H1 (cell line): ENCODE measurements around the gene REPIN1. TPM values are rescaled to one million over a fixed set of nuclear protein-coding genes. Genes with fewer than 3 reads are reported as not detected.
A peak's percentile ranks its signal among the peaks of the same experiment; 100 is the strongest.

Source experiments
- CTCF ChIA-PET: fragments of 300-600 bp; sonication (Branson Sonifier 250); formaldehyde crosslinking; loops from one replicate; lab custom pipeline; 2021; ENCODE audit not compliant: partially characterized antibody; lab: Charles Lee
- POLR2A ChIA-PET: fragments of 300-600 bp; sonication (Branson Sonifier 250); formaldehyde crosslinking; loops from one replicate; lab custom pipeline; 2021; ENCODE audit warnings: inconsistent platforms; ENCODE audit not compliant: partially characterized antibody; lab: Charles Lee
- DNase-seq, 2 experiments: peaks; one replicate each; pipeline versions ENCODE4 v3.0.0 to v3.0.0-alpha.2; 2010 to 2022; ENCODE audit warnings: low spot score in 2 of 2, low read depth in 1 of 2, mixed read lengths in 1 of 2
- FAIRE-seq: peaks from 2 replicates; lab custom pipeline; 2011; peaks lifted over from hg19 to GRCh38; lab: Jason Lieb, UNC
- H2AFZ ChIP-seq: 2 replicates; pipeline ENCODE4 v1.8.1; 2012; ENCODE audit warnings: low read length, inconsistent platforms
- H2AK5ac ChIP-seq: 2 replicates; pipeline ENCODE4 v1.6.1; 2013; ENCODE audit warnings: low read depth, low read length
- H2BK120ac ChIP-seq: replicated peaks from 2 replicates; pipeline ENCODE3; 2013; ENCODE audit warnings: low read depth, low read length, inconsistent platforms
- H2BK12ac ChIP-seq: 2 replicates; pipeline ENCODE4 v1.6.1; 2013; ENCODE audit warnings: low read depth, low read length
- H2BK15ac ChIP-seq: 2 replicates; pipeline ENCODE4 v1.6.1; 2013; ENCODE audit warnings: low read length
- H2BK20ac ChIP-seq: 2 replicates; pipeline ENCODE4 v1.6.1; 2013; ENCODE audit warnings: low read length
- H2BK5ac ChIP-seq: 2 replicates; pipeline ENCODE4 v1.6.1; 2013; ENCODE audit warnings: low read depth, low read length
- H3K14ac ChIP-seq: 2 replicates; pipeline ENCODE4 v1.6.1; 2013; ENCODE audit warnings: inconsistent platforms; ENCODE audit not compliant: insufficient read length
- H3K18ac ChIP-seq: 2 replicates; pipeline ENCODE4 v1.6.1; 2013; ENCODE audit warnings: low read length; ENCODE audit errors: extremely low read depth
- H3K23ac ChIP-seq: 2 replicates; pipeline ENCODE4 v1.6.1; 2013; ENCODE audit warnings: inconsistent platforms; ENCODE audit not compliant: insufficient read length
- H3K23me2 ChIP-seq: 2 replicates; pipeline ENCODE4 v1.6.1; 2013; ENCODE audit warnings: low read depth, low read length
- H3K27ac ChIP-seq: 2 replicates; pipeline ENCODE4 v1.6.1; 2011; ENCODE audit warnings: low read depth, low read length, inconsistent platforms
- H3K27me3 ChIP-seq, 4 experiments: replicated peaks in 1 of 4; 1 replicate in 1 of 4; 2 replicates in 3 of 4; pipeline versions ENCODE4 v1.6.1 to v1.8.1; 2011 to 2013; ENCODE audit warnings: low read length in 3 of 4, mild to moderate bottlenecking in 3 of 4, inconsistent platforms in 2 of 4, mixed read lengths in 2 of 4, moderate library complexity in 1 of 4; ENCODE audit not compliant: control insufficient read depth in 3 of 4, insufficient read depth in 3 of 4; ENCODE audit errors: extremely low read depth in 1 of 4
- H3K36me3 ChIP-seq, 4 experiments: 2 replicates each; pipeline versions ENCODE4 v1.6.1 to v1.8.1; 2011 to 2013; ENCODE audit warnings: mild to moderate bottlenecking in 4 of 4, low read length in 3 of 4, moderate library complexity in 2 of 4, control low read depth in 1 of 4, inconsistent platforms in 1 of 4; ENCODE audit not compliant: insufficient read depth in 4 of 4, control insufficient read depth in 2 of 4
- H3K4ac ChIP-seq: replicated peaks from 2 replicates; pipeline ENCODE3; 2013; ENCODE audit warnings: low read length, low read depth, mixed read lengths, inconsistent platforms; ENCODE audit not compliant: insufficient read length
- H3K4me1 ChIP-seq, 4 experiments: replicated peaks in 1 of 4; 1 replicate in 1 of 4; 2 replicates in 3 of 4; pipeline versions ENCODE4 v1.6.1 to v1.8.1; 2011 to 2013; ENCODE audit warnings: low read length in 3 of 4, inconsistent platforms in 2 of 4, mixed read lengths in 1 of 4; ENCODE audit not compliant: insufficient read depth in 4 of 4, control insufficient read depth in 3 of 4
- H3K4me2 ChIP-seq, 2 experiments: 2 replicates each; pipeline versions ENCODE4 v1.6.1 to v1.8.1; 2011 to 2013; ENCODE audit warnings: low read depth in 2 of 2, low read length in 2 of 2, control low read depth in 1 of 2, inconsistent platforms in 1 of 2, mild to moderate bottlenecking in 1 of 2; ENCODE audit not compliant: insufficient read depth in 1 of 2
- H3K4me3 ChIP-seq, 4 experiments: fragments of 200-600, 300-600 bp in 1 of 4; sonication (generic), shearing (Covaris generic), sonication (Bioruptor Twin) in 1 of 4; 2 replicates each; pipeline versions ENCODE4 v1.5.1 to v1.8.1; 2011 to 2016; ENCODE audit warnings: low read length in 4 of 4, low read depth in 3 of 4, control low read depth in 2 of 4, inconsistent platforms in 2 of 4, mild to moderate bottlenecking in 2 of 4, mixed read lengths in 1 of 4, moderate library complexity in 1 of 4; ENCODE audit not compliant: insufficient read depth in 2 of 4; ENCODE audit errors: extremely low read depth in 1 of 4
- H3K56ac ChIP-seq: replicated peaks from 2 replicates; pipeline ENCODE3; 2013; ENCODE audit warnings: low read depth, mild to moderate bottlenecking, mixed read lengths, low read length, inconsistent platforms; ENCODE audit not compliant: insufficient read length
- H3K79me1 ChIP-seq: 2 replicates; pipeline ENCODE4 v1.6.1; 2013; ENCODE audit warnings: low read depth, low read length, control low read depth
- H3K79me2 ChIP-seq, 2 experiments: 2 replicates each; pipeline versions ENCODE4 v1.6.1 to v1.8.1; 2012 to 2013; ENCODE audit warnings: low read length in 2 of 2, mild to moderate bottlenecking in 2 of 2, inconsistent platforms in 1 of 2; ENCODE audit not compliant: insufficient read depth in 2 of 2, control insufficient read depth in 1 of 2
- H3K9ac ChIP-seq, 4 experiments: replicated peaks in 1 of 4; 1 replicate in 1 of 4; 2 replicates in 3 of 4; pipeline versions ENCODE4 v1.6.1 to v1.8.1; 2011 to 2013; ENCODE audit warnings: low read depth in 3 of 4, low read length in 3 of 4, control low read depth in 2 of 4, mild to moderate bottlenecking in 2 of 4, moderate library complexity in 2 of 4, inconsistent platforms in 1 of 4; ENCODE audit errors: extremely low read depth in 1 of 4
- H3K9me3 ChIP-seq, 2 experiments: 2 replicates each; pipeline versions ENCODE4 v1.6.1 to v1.8.1; 2012 to 2013; ENCODE audit warnings: mild to moderate bottlenecking in 2 of 2, moderate library complexity in 2 of 2, control low read depth in 1 of 2, inconsistent platforms in 1 of 2, low read depth in 1 of 2, low read length in 1 of 2, mixed read lengths in 1 of 2; ENCODE audit not compliant: insufficient read depth in 2 of 2
- H4K20me1 ChIP-seq, 2 experiments: replicated peaks in 1 of 2; 2 replicates each; pipeline versions ENCODE3 to v1.8.1; 2011 to 2013; ENCODE audit warnings: inconsistent platforms in 2 of 2, low read length in 2 of 2, mild to moderate bottlenecking in 1 of 2; ENCODE audit not compliant: insufficient read depth in 2 of 2, control insufficient read depth in 1 of 2
- H4K5ac ChIP-seq: 2 replicates; pipeline ENCODE4 v1.6.1; 2013; ENCODE audit warnings: low read length, low read depth, mixed read lengths, inconsistent platforms; ENCODE audit not compliant: insufficient read length
- H4K8ac ChIP-seq: 2 replicates; pipeline ENCODE4 v1.8.0; 2013; ENCODE audit warnings: mild to moderate bottlenecking, moderate library complexity, low read length, inconsistent platforms; ENCODE audit not compliant: insufficient read depth; ENCODE audit errors: extremely low read depth
- H4K91ac ChIP-seq: replicated peaks from 2 replicates; pipeline ENCODE3; 2013; ENCODE audit warnings: low read length, mixed read lengths, inconsistent platforms; ENCODE audit not compliant: insufficient read length
- CREB1 ChIP-seq: IDR thresholded peaks from 2 replicates; pipeline ENCODE4 v1.6.1; 2012; ENCODE audit warnings: inconsistent platforms
- HDAC2 ChIP-seq, 2 experiments: fragments of 300-600 bp in 1 of 2; sonication (generic) in 1 of 2; IDR thresholded peaks; 2 replicates each; pipeline ENCODE4 v1.6.1; 2011 to 2012; ENCODE audit warnings: low read depth in 2 of 2, low read length in 2 of 2, mild to moderate bottlenecking in 2 of 2, moderate library complexity in 2 of 2, borderline replicate concordance in 1 of 2, inconsistent platforms in 1 of 2
- KDM5A ChIP-seq: fragments of 200-600 bp; IDR thresholded peaks from 2 replicates; pipeline ENCODE4 v1.7.1; 2012; ENCODE audit warnings: mild to moderate bottlenecking, low read length, inconsistent platforms, mixed read lengths
- SP1 ChIP-seq: IDR thresholded peaks from 2 replicates; pipeline ENCODE4 v1.6.1; 2011; ENCODE audit warnings: low read depth, low read length
- WGBS, 2 experiments: shearing (Covaris generic) in 1 of 2; methylation state at CpG; one replicate each; pipeline versions ENCODE4 v1.1.6 to v1.1.7; 2013 to 2015; ENCODE audit warnings: low lambda C conversion rate in 2 of 2, mixed read lengths in 2 of 2, inconsistent platforms in 1 of 2, low coverage in 1 of 2, missing lambda C conversion rate in 1 of 2; ENCODE audit not compliant: insufficient replicate concordance in 2 of 2, insufficient coverage in 1 of 2, insufficient read length in 1 of 2; ENCODE audit errors: extremely low coverage in 1 of 2, missing lambda C conversion rate in 1 of 2; 5-methylcytosine and 5-hydroxymethylcytosine counted together
- polyA plus RNA-seq, 7 experiments: library from polyadenylated mRNA; depleted of rRNA in 3 of 7; stranded (reverse) in 5 of 7; unstranded in 2 of 7; fragments of >200 nt in 5 of 7; fragments of 200-250 nt in 2 of 7; gene quantifications; 1 replicate in 5 of 7; 2 replicates in 1 of 7; 4 replicates in 1 of 7; pipeline versions ENCODE4 v1.2.1 to v1.2.3, GENCODE V29; 2011 to 2013; ENCODE audit warnings: missing spikeins in 2 of 7, mixed read lengths in 2 of 7
- total RNA-seq: library from RNA; stranded (reverse); fragmentation: NEBNext Ultra II Directional; extraction: Animal tissue kit (Norgen Biotek cat#: 25700); gene quantifications from 2 replicates; pipeline ENCODE4 v1.2.1, GENCODE V29; 2021

The REPIN1 gene
- total and polyA plus RNA-seq, 2 of the 8 experiments (the other 6 are each of a cell fraction or from before 2014, with no cell fraction given): 98.6 to 125 TPM

DNA sequence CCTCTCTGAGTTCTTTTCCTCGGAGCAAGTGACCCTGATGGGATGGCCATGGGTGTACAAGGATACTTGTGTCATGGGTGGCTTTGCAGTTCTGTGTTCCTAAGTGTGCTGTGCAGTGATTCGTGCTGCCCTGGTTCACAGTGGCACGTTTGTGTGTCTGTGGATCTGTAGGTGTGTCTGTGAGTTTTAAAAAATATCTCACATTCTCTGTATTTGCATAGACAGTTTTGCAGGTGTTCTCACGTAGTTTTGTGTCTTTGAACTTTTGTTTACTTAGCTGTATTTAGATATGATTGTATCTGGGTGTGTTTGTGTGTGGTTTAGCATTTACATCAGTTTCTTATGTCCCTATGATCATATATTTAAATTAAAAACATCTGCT, 14.2 kb downstream of the REPIN1 start:
- peak overlapping the region; percentile 98; the same call in 1 of the 2 replicates for H2BK20ac ChIP-seq
- peak overlapping the region; percentile 66; the same call in 1 of the 2 replicates for H2AK5ac ChIP-seq
- H4K91ac ChIP-seq: peak overlapping the region; percentile 70
- peak overlapping the region in 1 of 2 experiments; percentile 94; a peak in 1 of 4 replicates for H3K4me2 ChIP-seq
- no peak overlapping the region for H3K56ac ChIP-seq
- H3K4ac ChIP-seq: no peak overlapping the region
- FAIRE-seq (no peak), DNase-seq (no peak)
- no peak overlapping the region for H3K23ac ChIP-seq
- H3K36me3 ChIP-seq: peaks cover 0 to 16% (median 0%) of the 10 kb centered on the region in 4 experiments; a peak in 2 of 8 replicates
- peak overlapping the region; percentile 92; the same call in 1 of the 2 replicates for H2BK15ac ChIP-seq
- no peak overlapping the region for H2AFZ ChIP-seq
- H3K27me3 ChIP-seq: no peaks in the 10 kb centered on the region
- H3K14ac ChIP-seq: no peak overlapping the region
- H4K8ac ChIP-seq: no peak overlapping the region
- H3K18ac ChIP-seq: 0 out of 2 replicates have a peak overlapping the region, but pooled peaks have one; percentile 54
- no peaks in the 10 kb centered on the region for H4K20me1 ChIP-seq
- peak overlapping the region; percentile 87; the same call in 1 of the 2 replicates for H2BK12ac ChIP-seq
- H3K4me1 ChIP-seq: peaks cover 29 to 58% (median 45%) of the 10 kb centered on the region in 4 experiments
- WGBS, 2 experiments: 86% methylated on average over 4 of the region's 4 CpGs; no CpG with 5 or more reads in 1 of the 2 experiments
- CTCF ChIA-PET: interaction anchor here (0.6 to 2.4 kb wide), 6 partner anchors 9 to 721 kb away, joined by 3 to 9 read pairs (median 4); no protein-coding TSS in a partner anchor
- H3K9me3 ChIP-seq: no peaks in the 10 kb centered on the region
- H2BK120ac ChIP-seq: peak overlapping the region; percentile 77
- H3K27ac ChIP-seq: peak overlapping the region; percentile 20; the same call in 1 of the 2 replicates
- no peak for TF ChIP-seq SP1
- no peak for TF ChIP-seq CREB1
- TF ChIP-seq HDAC2 (IDR thresholded peaks at IDR 0.05; ENCODE audit: borderline replicate concordance in 1 of 2, low read depth in 2 of 2, low read length in 2 of 2): no peak
- TF ChIP-seq KDM5A: no peak
- TF ChIP-seq, all 59 proteins: peak for 0
- Histone ChIP-seq H2BK5ac (peak overlapping the region; percentile 85; the same call in 1 of the 2 replicates), H4K5ac (peak overlapping the region; percentile 32), H3K79me1 (peaks cover 18% of the 10 kb centered on the region), H3K23me2 (peaks cover 11% of the 10 kb centered on the region), H3K79me2 (peaks cover 0 to 68% of the 10 kb centered on the region in 2 experiments), H3K4me3 (peak overlapping the region in 1 of 4 experiments; percentile 34; a peak in 1 of 8 replicates), H3K9ac (no peak overlapping the region)
- POLR2A ChIA-PET: interaction anchor here (1.0 to 9.0 kb wide), 4 partner anchors 9 to 48 kb away, joined by 3 to 170 read pairs (median 60); partner anchors contain the start of gene REPIN1
